Measurements from ENCODE around the gene ITPA. TPM values are rescaled to one million over a fixed set of nuclear protein-coding genes. Genes with fewer than 3 reads are reported as not detected.

ITPA gene
- total and polyA plus RNA-seq, 2 of the 13 experiments (the other 11 are each of a cell fraction or from before 2014, with no cell fraction given) = 60.1 to 103 TPM

DNA sequence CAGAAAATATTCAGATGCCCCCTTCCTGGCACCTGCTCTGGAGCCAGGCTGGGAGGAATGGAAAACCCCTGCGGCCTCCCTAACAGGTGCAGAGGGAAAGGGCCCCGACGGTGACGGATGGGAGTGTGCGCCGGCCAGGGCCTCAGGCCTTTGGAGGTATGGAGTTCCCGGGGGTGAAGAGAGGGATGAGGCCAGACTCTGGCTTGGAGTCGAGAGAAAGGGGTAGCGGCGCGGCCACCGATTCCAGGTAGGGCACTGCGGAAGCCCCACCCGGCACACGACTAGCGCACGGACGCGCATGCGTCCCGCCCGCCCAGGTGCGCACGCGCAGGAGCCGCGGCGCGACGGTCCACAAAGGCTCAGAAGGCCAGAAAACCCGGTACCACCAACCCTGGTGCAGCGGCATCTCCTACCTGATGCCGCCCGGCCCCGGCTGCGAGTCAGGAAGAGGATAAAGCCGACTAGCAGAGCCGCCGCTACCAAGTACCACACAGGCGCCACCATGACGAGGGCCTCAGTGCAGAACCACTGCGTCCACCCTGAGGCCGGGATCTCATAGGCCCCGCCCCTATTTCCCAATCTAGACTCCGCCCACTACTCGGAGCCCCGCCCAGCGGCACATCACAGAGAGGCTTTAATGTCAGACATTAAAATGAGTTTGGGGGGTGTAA lies 5.0 kb upstream of the ITPA start, which contains the start of gene DDRGK1 (continued):
- TF ChIP-seq ELF4 (CRISPR knock-in tag; IDR thresholded peaks at IDR 0.05; ENCODE audit: borderline replicate concordance) (no peak), POLR2AphosphoS5 (IDR thresholded peaks at IDR 0.05; ENCODE audit: low read depth, low read length) (peak; percentile 96), ZNF3 (CRISPR knock-in tag; IDR thresholded peaks at IDR 0.05) (0 out of 2 replicates have a peak, but pooled peaks have one; percentile 11), ZFY (CRISPR knock-in tag; IDR thresholded peaks at IDR 0.05) (peak; percentile 98), ELF3 (CRISPR knock-in tag; IDR thresholded peaks at IDR 0.05) (peak; percentile 43; the same call in 1 of the 2 replicates), KLF12 (CRISPR knock-in tag; IDR thresholded peaks at IDR 0.05; ENCODE audit: borderline replicate concordance) (peak; percentile 86), ZFX (CRISPR knock-in tag; IDR thresholded peaks at IDR 0.05; ENCODE audit: low read depth) (peak; percentile 99), ZNF234 (CRISPR knock-in tag; conservative IDR thresholded peaks at IDR 0.05) (peak; percentile 91; the same call in 1 of the 2 replicates), NR2F1 (CRISPR knock-in tag; IDR thresholded peaks at IDR 0.05) (peak in 1 of 2 experiments; percentile 43; a peak in 1 of 4 replicates), MTA1 (CRISPR knock-in tag; IDR thresholded peaks at IDR 0.05; ENCODE audit: borderline replicate concordance) (peak; percentile 80), JARID2 (CRISPR knock-in tag; IDR thresholded peaks at IDR 0.05; ENCODE audit: insufficient replicate concordance) (peak; percentile 75), ZNF543 (CRISPR knock-in tag; IDR thresholded peaks at IDR 0.05) (peak; percentile 95), ZNF34 (CRISPR knock-in tag; IDR thresholded peaks at IDR 0.05; ENCODE audit: borderline replicate concordance) (no peak), ZNF883 (CRISPR knock-in tag; IDR thresholded peaks at IDR 0.05; ENCODE audit: not compliant biosample characterization) (peak; percentile 95), SP140L (CRISPR knock-in tag; IDR thresholded peaks at IDR 0.05; ENCODE audit: borderline replicate concordance) (0 out of 2 replicates have a peak, but pooled peaks have one; percentile 27)
- TF ChIP-seq, protein P1, sequence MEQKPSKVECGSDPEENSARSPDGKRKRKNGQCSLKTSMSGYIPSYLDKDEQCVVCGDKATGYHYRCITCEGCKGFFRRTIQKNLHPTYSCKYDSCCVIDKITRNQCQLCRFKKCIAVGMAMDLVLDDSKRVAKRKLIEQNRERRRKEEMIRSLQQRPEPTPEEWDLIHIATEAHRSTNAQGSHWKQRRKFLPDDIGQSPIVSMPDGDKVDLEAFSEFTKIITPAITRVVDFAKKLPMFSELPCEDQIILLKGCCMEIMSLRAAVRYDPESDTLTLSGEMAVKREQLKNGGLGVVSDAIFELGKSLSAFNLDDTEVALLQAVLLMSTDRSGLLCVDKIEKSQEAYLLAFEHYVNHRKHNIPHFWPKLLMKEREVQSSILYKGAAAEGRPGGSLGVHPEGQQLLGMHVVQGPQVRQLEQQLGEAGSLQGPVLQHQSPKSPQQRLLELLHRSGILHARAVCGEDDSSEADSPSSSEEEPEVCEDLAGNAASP (CRISPR knock-in tag; IDR thresholded peaks at IDR 0.05; ENCODE audit: borderline replicate concordance) = peak; percentile 80
- TF ChIP-seq, protein P2, sequence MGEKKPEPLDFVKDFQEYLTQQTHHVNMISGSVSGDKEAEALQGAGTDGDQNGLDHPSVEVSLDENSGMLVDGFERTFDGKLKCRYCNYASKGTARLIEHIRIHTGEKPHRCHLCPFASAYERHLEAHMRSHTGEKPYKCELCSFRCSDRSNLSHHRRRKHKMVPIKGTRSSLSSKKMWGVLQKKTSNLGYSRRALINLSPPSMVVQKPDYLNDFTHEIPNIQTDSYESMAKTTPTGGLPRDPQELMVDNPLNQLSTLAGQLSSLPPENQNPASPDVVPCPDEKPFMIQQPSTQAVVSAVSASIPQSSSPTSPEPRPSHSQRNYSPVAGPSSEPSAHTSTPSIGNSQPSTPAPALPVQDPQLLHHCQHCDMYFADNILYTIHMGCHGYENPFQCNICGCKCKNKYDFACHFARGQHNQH (CRISPR knock-in tag; IDR thresholded peaks at IDR 0.05) = peak; percentile 78
- TF ChIP-seq, protein P3, sequence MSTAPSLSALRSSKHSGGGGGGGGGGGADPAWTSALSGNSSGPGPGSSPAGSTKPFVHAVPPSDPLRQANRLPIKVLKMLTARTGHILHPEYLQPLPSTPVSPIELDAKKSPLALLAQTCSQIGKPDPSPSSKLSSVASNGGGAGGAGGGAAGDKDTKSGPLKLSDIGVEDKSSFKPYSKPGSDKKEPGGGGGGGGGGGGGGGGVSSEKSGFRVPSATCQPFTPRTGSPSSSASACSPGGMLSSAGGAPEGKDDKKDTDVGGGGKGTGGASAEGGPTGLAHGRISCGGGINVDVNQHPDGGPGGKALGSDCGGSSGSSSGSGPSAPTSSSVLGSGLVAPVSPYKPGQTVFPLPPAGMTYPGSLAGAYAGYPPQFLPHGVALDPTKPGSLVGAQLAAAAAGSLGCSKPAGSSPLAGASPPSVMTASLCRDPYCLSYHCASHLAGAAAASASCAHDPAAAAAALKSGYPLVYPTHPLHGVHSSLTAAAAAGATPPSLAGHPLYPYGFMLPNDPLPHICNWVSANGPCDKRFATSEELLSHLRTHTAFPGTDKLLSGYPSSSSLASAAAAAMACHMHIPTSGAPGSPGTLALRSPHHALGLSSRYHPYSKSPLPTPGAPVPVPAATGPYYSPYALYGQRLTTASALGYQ (CRISPR knock-in tag; IDR thresholded peaks at IDR 0.05) = peak; percentile 64; the same call in 1 of the 2 replicates
- TF ChIP-seq, protein P4, sequence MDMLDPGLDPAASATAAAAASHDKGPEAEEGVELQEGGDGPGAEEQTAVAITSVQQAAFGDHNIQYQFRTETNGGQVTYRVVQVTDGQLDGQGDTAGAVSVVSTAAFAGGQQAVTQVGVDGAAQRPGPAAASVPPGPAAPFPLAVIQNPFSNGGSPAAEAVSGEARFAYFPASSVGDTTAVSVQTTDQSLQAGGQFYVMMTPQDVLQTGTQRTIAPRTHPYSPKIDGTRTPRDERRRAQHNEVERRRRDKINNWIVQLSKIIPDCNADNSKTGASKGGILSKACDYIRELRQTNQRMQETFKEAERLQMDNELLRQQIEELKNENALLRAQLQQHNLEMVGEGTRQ (IDR thresholded peaks at IDR 0.05; ENCODE audit: low read depth, low read length) = no peak
- TF ChIP-seq, protein P4 (CRISPR knock-in tag; IDR thresholded peaks at IDR 0.05; ENCODE audit: borderline replicate concordance) = no peak

Data from HepG2 (cell line).